Measurements from ENCODE around the gene ADIRF. TPM values are rescaled to one million over a fixed set of nuclear protein-coding genes. Genes with fewer than 3 reads are reported as not detected.
"Not testable (repeated sequence)": the region's sequence is repeated elsewhere in the genome, so short reads cannot be mapped to it uniquely, and the experiment has no call there.

ADIRF gene
- total and polyA plus RNA-seq, 10 of the 15 experiments (the other 5 are each of a cell fraction or from before 2014, with no cell fraction given) = 0.12 to 2.5 (median 0.70) TPM; not detected in 2

DNA sequence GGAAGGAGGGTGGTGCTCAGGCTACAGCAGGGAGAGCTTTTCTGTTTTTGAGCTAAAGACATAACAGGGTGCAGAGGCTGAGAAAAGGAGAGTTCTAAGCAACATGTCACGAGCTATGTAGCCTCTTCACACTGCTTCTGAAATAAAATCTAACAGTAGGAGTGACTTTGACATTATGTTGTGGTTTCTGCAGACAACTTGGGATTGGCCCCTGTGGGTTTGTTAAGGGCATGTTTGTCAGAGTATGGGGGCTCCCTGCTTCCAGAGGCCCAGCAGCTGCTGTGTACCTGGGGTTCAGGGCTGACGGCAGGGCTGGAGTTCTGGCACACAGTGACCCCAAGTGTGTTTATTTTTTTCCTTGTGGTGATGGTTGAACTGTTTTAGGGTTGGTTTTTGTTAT lies 35.6 kb upstream of the ADIRF start:
- no peak for DNase-seq (ENCODE audit: low read depth, low spot score)
- no peaks in the 10 kb centered on the region for H3K27me3 ChIP-seq (replicated peaks in 1 of 2; ENCODE audit: control insufficient read depth in 2 of 2, insufficient read depth in 2 of 2, low read length in 1 of 2)
- no peak for ATAC-seq
- no peak overlapping the region for H3K9ac ChIP-seq (ENCODE audit: control insufficient read depth, insufficient read depth, low read length)
- in situ Hi-C loops (cut with MboI) = no loop called here
- no peak overlapping the region for H3K27ac ChIP-seq (ENCODE audit: control insufficient read depth, insufficient read depth)
- no TSS peak for BruUV-seq (replicated peaks)
- FAIRE-seq = no peak
- no peak overlapping the region for H3K4me3 ChIP-seq
- no peaks in the 10 kb centered on the region for H4K20me1 ChIP-seq (ENCODE audit: control insufficient read depth, insufficient read depth)
- no peak overlapping the region for H2AFZ ChIP-seq (ENCODE audit: control insufficient read depth, low read depth, low read length)
- WGBS (ENCODE audit: insufficient coverage, insufficient replicate concordance, low lambda C conversion rate, missing lambda C conversion rate) = 76% methylated on average over 2 of the region's 2 CpGs
- ChIA-PET CTCF (interaction anchor here (0.9 kb wide), 1 partner anchor 221 kb away, joined by 3 read pairs; no protein-coding TSS in a partner anchor), SMC1A (ENCODE audit: uncharacterized antibody, unreplicated experiment) (interaction anchor here (0.9 kb wide), 1 partner anchor 13 kb away, joined by 3 read pairs; no protein-coding TSS in a partner anchor), RAD21 (ENCODE audit: unreplicated experiment) (no interaction called here), POLR2A (no interaction called here)
- H3K4me2 ChIP-seq (ENCODE audit: control insufficient read depth, insufficient read depth) = no peak overlapping the region
- no peak for TF ChIP-seq FOS (IDR thresholded peaks at IDR 0.05; ENCODE audit: borderline replicate concordance, extremely low read depth, insufficient read length)
- intact Hi-C loops (cut with micrococcal nuclease; ENCODE audit: unreplicated experiment) = no loop called here
- H3K9me3 ChIP-seq (replicated peaks; ENCODE audit: control insufficient read depth, insufficient read depth, low read length) = no peaks in the 10 kb centered on the region
- H3K36me3 ChIP-seq (ENCODE audit: control insufficient read depth in 2 of 2, insufficient read depth in 2 of 2, low read length in 1 of 2) = peaks cover 0 to 3% of the 10 kb centered on the region in 2 experiments; a peak in 1 of 4 replicates
- H3K79me2 ChIP-seq (ENCODE audit: control insufficient read depth, insufficient read depth, low read length) = no peaks in the 10 kb centered on the region
- H3K4me1 ChIP-seq (ENCODE audit: control insufficient read depth, insufficient read depth, low read length) = no peaks in the 10 kb centered on the region

DNA sequence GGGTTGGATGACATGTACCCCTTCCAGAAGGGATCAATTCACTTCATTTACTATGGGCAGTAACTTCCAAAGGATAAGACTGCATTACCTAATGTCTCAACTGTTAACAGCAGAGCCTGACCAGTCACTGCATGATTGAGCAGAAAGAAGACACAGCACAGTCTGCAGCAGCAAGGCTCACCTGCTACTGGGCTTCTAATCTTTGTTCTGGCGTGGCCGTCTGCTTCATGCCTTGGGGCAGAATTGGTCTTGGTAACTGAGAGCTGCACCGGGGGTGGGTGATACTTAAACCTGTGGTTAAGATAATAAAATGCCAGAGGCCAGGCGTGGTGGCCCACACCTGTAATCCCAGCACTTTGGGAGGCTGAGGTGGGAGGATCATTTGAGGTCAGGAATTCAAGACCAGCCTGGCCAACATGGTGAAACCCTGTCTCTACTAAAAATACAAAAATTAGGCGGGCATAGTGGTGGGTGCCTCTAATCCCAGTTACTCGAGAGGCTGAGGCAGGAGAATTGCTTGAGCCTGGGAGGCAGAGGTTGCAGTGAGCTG lies 34.0 kb upstream of the ADIRF start:
- H3K79me2 ChIP-seq (ENCODE audit: control insufficient read depth, insufficient read depth, low read length); H3K36me3 ChIP-seq (ENCODE audit: control insufficient read depth in 2 of 2, insufficient read depth in 2 of 2, low read length in 1 of 2); intact Hi-C loops (cut with micrococcal nuclease; ENCODE audit: unreplicated experiment); H3K9ac ChIP-seq (ENCODE audit: control insufficient read depth, insufficient read depth, low read length); H3K4me3 ChIP-seq; FAIRE-seq; DNase-seq (ENCODE audit: low read depth, low spot score); H4K20me1 ChIP-seq (ENCODE audit: control insufficient read depth, insufficient read depth); H3K27me3 ChIP-seq (replicated peaks in 1 of 2; ENCODE audit: control insufficient read depth in 2 of 2, insufficient read depth in 2 of 2, low read length in 1 of 2); CTCF ChIA-PET; POLR2A ChIA-PET; H3K27ac ChIP-seq (ENCODE audit: control insufficient read depth, insufficient read depth); H3K9me3 ChIP-seq (replicated peaks; ENCODE audit: control insufficient read depth, insufficient read depth, low read length); in situ Hi-C loops (cut with MboI); RAD21 ChIA-PET (ENCODE audit: unreplicated experiment); SMC1A ChIA-PET (ENCODE audit: uncharacterized antibody, unreplicated experiment); H3K4me2 ChIP-seq (ENCODE audit: control insufficient read depth, insufficient read depth); BruUV-seq (replicated peaks); H2AFZ ChIP-seq (ENCODE audit: control insufficient read depth, low read depth, low read length); H3K4me1 ChIP-seq (ENCODE audit: control insufficient read depth, insufficient read depth, low read length); ATAC-seq: not testable (repeated sequence)
- 49% methylated on average over 6 of the region's 6 CpGs for WGBS (ENCODE audit: insufficient coverage, insufficient replicate concordance, low lambda C conversion rate, missing lambda C conversion rate)

All from GM12878 (cell line).